A673 (cell line): ENCODE results near the gene TXN. TPM values are rescaled to one million over a fixed set of nuclear protein-coding genes. Genes with fewer than 3 reads are reported as not detected.
A peak's percentile ranks its signal among the peaks of the same experiment; 100 is the strongest.

Experiments
- BruUV-seq: library from RNA; stranded (reverse); fragments of 400-500 nt; replicated peaks from 2 replicates; lab custom pipeline; 2021; lab: Mats Ljungman, UMichigan
- CTCF ChIA-PET: fragments of 300-600 bp; sonication (Branson Sonifier 250); formaldehyde crosslinking; loops from one replicate; lab custom pipeline; 2022; ENCODE audit warnings: antibody characterized with exemption; lab: Charles Lee
- POLR2A ChIA-PET: fragments of 300-600 bp; sonication (Branson Sonifier 250); formaldehyde crosslinking; loops from one replicate; lab custom pipeline; 2022; ENCODE audit warnings: antibody characterized with exemption; ENCODE audit not compliant: low non-redundant PET; lab: Charles Lee
- DNase-seq: peaks from one replicate; pipeline ENCODE4 v3.0.0-alpha.2; 2015; ENCODE audit warnings: low spot score
- H3K27ac ChIP-seq: fragments of 200-600 bp; sonication (generic); 2 replicates; pipeline ENCODE4 v1.5.1; 2016; ENCODE audit warnings: mixed run types, low read depth, mild to moderate bottlenecking, mixed read lengths, antibody characterized with exemption, low read length; ENCODE audit not compliant: poor library complexity, severe bottlenecking
- H3K27me3 ChIP-seq: fragments of 200-600 bp; sonication (generic); replicated peaks from 2 replicates; pipeline ENCODE4 v1.6.1; 2017; ENCODE audit warnings: mixed run types, low read depth, mild to moderate bottlenecking, mixed read lengths, antibody characterized with exemption, low read length; ENCODE audit not compliant: insufficient read depth, poor library complexity
- H3K36me3 ChIP-seq: fragments of 200-600 bp; sonication (generic); 2 replicates; pipeline ENCODE4 v1.6.1; 2016; ENCODE audit warnings: mixed run types, mild to moderate bottlenecking, mixed read lengths, antibody characterized with exemption, low read length; ENCODE audit not compliant: insufficient read depth, poor library complexity, severe bottlenecking
- H3K4me1 ChIP-seq: fragments of 200-600 bp; sonication (generic); 2 replicates; pipeline ENCODE4 v1.6.1; 2017; ENCODE audit warnings: mixed run types, mild to moderate bottlenecking, mixed read lengths, antibody characterized with exemption, low read length; ENCODE audit not compliant: insufficient read depth, poor library complexity, severe bottlenecking
- H3K4me3 ChIP-seq: fragments of 200-600 bp; sonication (generic); 2 replicates; pipeline ENCODE4 v1.5.1; 2016; ENCODE audit warnings: low read depth, mixed run types, mild to moderate bottlenecking, mixed read lengths, low read length; ENCODE audit not compliant: poor library complexity, severe bottlenecking
- H3K9me3 ChIP-seq: fragments of 200-600 bp; sonication (generic); 2 replicates; pipeline ENCODE4 v1.6.1; 2016; ENCODE audit warnings: mixed run types, low read depth, mild to moderate bottlenecking, mixed read lengths, antibody characterized with exemption, low read length; ENCODE audit not compliant: poor library complexity, severe bottlenecking
- CTCF ChIP-seq: fragments of 300-800, 200-600 bp; sonication (generic); conservative IDR thresholded peaks from 2 replicates; pipeline ENCODE4 v1.5.1; 2017; ENCODE audit warnings: low read depth, mild to moderate bottlenecking, antibody characterized with exemption, low read length, moderate library complexity, mixed read lengths
- EZH2 ChIP-seq: fragments of 200-600 bp; sonication (generic); IDR thresholded peaks from 2 replicates; pipeline ENCODE4 v1.6.1; 2017; ENCODE audit warnings: borderline replicate concordance, low read depth, mild to moderate bottlenecking, mixed read lengths, antibody characterized with exemption, low read length; ENCODE audit not compliant: poor library complexity, severe bottlenecking
- intact Hi-C: fragments of 100-400 bp; cut with micrococcal nuclease; formaldehyde crosslinking; loops from one replicate; pipeline ENCODE4 v1.10.0; 2022; ENCODE audit not compliant: unreplicated experiment
- total RNA-seq: library from RNA; stranded (reverse); gene quantifications from 2 replicates; pipeline ENCODE4 v1.2.3, GENCODE V29; 2021

Gene TXN
- total RNA-seq, 1 experiment from 2014 or later = 284 TPM

DNA sequence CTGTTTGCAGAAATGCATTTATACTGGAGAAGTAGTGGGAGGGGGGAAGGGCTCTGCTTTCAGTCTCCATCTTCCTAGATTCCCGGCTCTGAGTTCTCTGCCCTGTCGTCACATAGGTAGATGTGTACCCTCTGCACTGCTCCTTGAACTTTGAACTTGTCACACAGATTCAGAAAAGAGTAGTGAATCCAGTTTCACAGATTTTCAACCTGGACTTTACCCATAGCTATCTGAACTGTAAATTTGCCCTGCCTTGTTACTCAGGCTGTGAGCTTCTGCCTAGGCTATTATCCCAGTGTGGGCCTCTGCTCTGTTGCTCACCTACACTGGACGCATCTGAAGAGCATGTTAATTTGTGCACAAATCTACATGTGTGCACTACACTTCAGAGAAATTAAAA is 35.5 kb downstream of the TXN start:
- no peak for TF ChIP-seq CTCF
- no peak for TF ChIP-seq EZH2
- Histone ChIP-seq H3K27ac (no peak overlapping the region), H3K9me3 (no peaks in the 10 kb centered on the region), H3K4me3 (no peak overlapping the region), H3K27me3 (peaks cover 4% of the 10 kb centered on the region), H3K4me1 (no peaks in the 10 kb centered on the region), H3K36me3 (no peaks in the 10 kb centered on the region)
- ChIA-PET POLR2A (no interaction called here), CTCF (no interaction called here)
- intact Hi-C loops = no loop called here
- no peak for DNase-seq
- BruUV-seq = no TSS peak

- TF ChIP-seq CTCF (peak; percentile 78), EZH2 (no peak)
- BruUV-seq = no TSS peak
- Histone ChIP-seq H3K36me3 (no peaks in the 10 kb centered on the region), H3K27ac (no peak overlapping the region), H3K27me3 (peaks cover 4% of the 10 kb centered on the region), H3K9me3 (no peaks in the 10 kb centered on the region), H3K4me3 (no peak overlapping the region), H3K4me1 (no peaks in the 10 kb centered on the region)
- POLR2A ChIA-PET = no interaction called here
- intact Hi-C loops = loop anchor here (5.0 kb wide), 2 partner anchors 35 to 310 kb away; no protein-coding TSS in a partner anchor
- CTCF ChIA-PET = interaction anchor here (1.0 kb wide), 1 partner anchor 34 kb away, joined by 3 read pairs; no protein-coding TSS in a partner anchor
- peak; percentile 38 for DNase-seq
Measured at GRCh38 chr9:110217656-110218099, 38.6 kb downstream of the TXN start.

DNA sequence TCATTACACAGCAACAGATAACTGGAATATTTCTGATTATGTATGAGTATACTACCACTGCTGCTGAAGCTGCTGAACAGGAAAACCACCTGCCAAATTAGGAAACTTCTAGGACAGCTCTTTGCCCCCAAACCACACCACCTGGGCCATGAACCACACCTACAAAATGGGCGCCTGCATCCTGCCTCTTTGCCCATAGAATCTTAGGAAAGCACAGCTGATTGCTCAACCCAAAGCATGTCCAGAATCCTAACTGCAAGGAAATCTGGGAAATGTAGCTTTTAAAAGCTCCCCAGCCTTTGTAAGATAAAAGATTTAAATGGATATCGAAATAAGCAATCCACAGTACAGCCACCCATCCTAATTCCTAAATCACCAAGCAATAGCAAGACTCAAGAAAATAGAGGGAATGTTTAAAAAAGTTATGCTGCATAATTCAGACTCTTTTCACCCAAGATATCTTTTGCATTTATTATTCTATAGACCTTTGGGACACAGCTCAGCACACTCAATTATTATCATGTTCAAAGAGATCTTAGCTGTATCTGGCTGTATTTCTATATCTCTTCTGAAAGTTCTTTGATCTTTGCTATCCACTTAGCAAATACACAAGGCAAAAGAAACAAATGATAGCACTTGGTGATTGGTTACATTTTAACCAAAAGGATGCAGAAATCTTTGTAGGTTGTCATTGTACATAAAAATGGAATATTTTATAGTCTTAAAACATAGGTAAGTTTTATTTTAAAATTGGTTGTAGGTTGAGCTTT is 41.5 kb downstream of the TXN start:
- no peak overlapping the region for H3K4me3 ChIP-seq
- intact Hi-C loops = loop anchor here (5.0 kb wide), 2 partner anchors 32 to 307 kb away; no protein-coding TSS in a partner anchor
- CTCF ChIA-PET = no interaction called here
- POLR2A ChIA-PET = no interaction called here
- no peaks in the 10 kb centered on the region for H3K4me1 ChIP-seq
- no peaks in the 10 kb centered on the region for H3K9me3 ChIP-seq
- DNase-seq = no peak
- peaks cover 4% of the 10 kb centered on the region for H3K27me3 ChIP-seq
- TF ChIP-seq CTCF (no peak), EZH2 (no peak)
- BruUV-seq = no TSS peak
- no peak overlapping the region for H3K27ac ChIP-seq
- H3K36me3 ChIP-seq = no peaks in the 10 kb centered on the region
